Astrocyte (in vitro differentiated cells and primary cell): Measurements from ENCODE around the gene CYP8B1. TPM values are rescaled to one million over a fixed set of nuclear protein-coding genes. Genes with fewer than 3 reads are reported as not detected.

Source experiments
- DNase-seq: peaks from one replicate; pipeline ENCODE4 v3.0.0-alpha.2; 2010; ENCODE audit warnings: low read depth
- FAIRE-seq: peaks from 2 replicates; lab custom pipeline; 2011; peaks lifted over from hg19 to GRCh38; lab: Jason Lieb, UNC
- H2AFZ ChIP-seq: 2 replicates; pipeline ENCODE4 v1.6.0; 2012; ENCODE audit warnings: low read depth, low read length, inconsistent platforms
- H3K27ac ChIP-seq: 2 replicates; pipeline ENCODE4 v1.5.1; 2011; ENCODE audit warnings: low read depth, low read length, inconsistent platforms
- H3K27me3 ChIP-seq: 2 replicates; pipeline ENCODE4 v1.6.0; 2011; ENCODE audit warnings: low read length, inconsistent platforms; ENCODE audit not compliant: insufficient read depth
- H3K36me3 ChIP-seq: 2 replicates; pipeline ENCODE4 v1.5.1; 2011; ENCODE audit warnings: low read length, inconsistent platforms; ENCODE audit not compliant: insufficient read depth
- H3K4me1 ChIP-seq: 2 replicates; pipeline ENCODE4 v1.5.1; 2011; ENCODE audit warnings: low read length, inconsistent platforms; ENCODE audit not compliant: insufficient read depth
- H3K4me2 ChIP-seq: 2 replicates; pipeline ENCODE4 v1.6.0; 2012; ENCODE audit warnings: low read length, inconsistent platforms
- H3K4me3 ChIP-seq: 2 replicates; pipeline ENCODE4 v1.5.1; 2011; ENCODE audit warnings: low read depth, mild to moderate bottlenecking, low read length, inconsistent platforms; ENCODE audit not compliant: insufficient read depth
- H3K79me2 ChIP-seq: 2 replicates; pipeline ENCODE4 v1.6.0; 2012; ENCODE audit warnings: mild to moderate bottlenecking, low read length, inconsistent platforms; ENCODE audit not compliant: insufficient read depth
- H3K9ac ChIP-seq: 2 replicates; pipeline ENCODE4 v1.6.0; 2012; ENCODE audit warnings: mild to moderate bottlenecking, low read length, inconsistent platforms
- H3K9me3 ChIP-seq: 2 replicates; pipeline ENCODE4 v1.5.1; 2012; ENCODE audit warnings: low read depth, mild to moderate bottlenecking, low read length, inconsistent platforms; ENCODE audit not compliant: insufficient read depth
- H4K20me1 ChIP-seq: 2 replicates; pipeline ENCODE4 v1.6.0; 2012; ENCODE audit warnings: low read length, inconsistent platforms; ENCODE audit not compliant: insufficient read depth
- H3K27ac Mint-ChIP-seq: one replicate; pipeline ENCODE4 v1.8.0; 2021; ENCODE audit warnings: mild to moderate bottlenecking, mixed read lengths; ENCODE audit not compliant: unreplicated experiment
- H3K27me3 Mint-ChIP-seq: one replicate; pipeline ENCODE4 v1.8.0; 2021; ENCODE audit warnings: low read depth, mixed read lengths; ENCODE audit not compliant: unreplicated experiment
- H3K36me3 Mint-ChIP-seq: one replicate; pipeline ENCODE4 v1.8.0; 2021; ENCODE audit warnings: low read depth, mixed read lengths; ENCODE audit not compliant: unreplicated experiment
- H3K4me1 Mint-ChIP-seq: one replicate; pipeline ENCODE4 v1.8.0; 2021; ENCODE audit warnings: low read depth, mixed read lengths; ENCODE audit not compliant: unreplicated experiment
- H3K4me3 Mint-ChIP-seq: one replicate; pipeline ENCODE4 v1.8.0; 2021; ENCODE audit warnings: mild to moderate bottlenecking, moderate library complexity, mixed read lengths; ENCODE audit not compliant: unreplicated experiment
- H3K9me3 Mint-ChIP-seq: one replicate; pipeline ENCODE4 v1.8.0; 2021; ENCODE audit warnings: mild to moderate bottlenecking, mixed read lengths; ENCODE audit not compliant: unreplicated experiment
- CTCF ChIP-seq: IDR thresholded peaks from 2 replicates; pipeline ENCODE4 v1.5.1; 2011; ENCODE audit warnings: low read depth, mild to moderate bottlenecking, inconsistent platforms, low read length, moderate library complexity; ENCODE audit not compliant: insufficient read depth
- EZH2 ChIP-seq: IDR thresholded peaks from 2 replicates; pipeline ENCODE4 v1.6.1; 2012; ENCODE audit warnings: mild to moderate bottlenecking, low read length, inconsistent platforms; ENCODE audit not compliant: insufficient read depth
- total RNA-seq: library from RNA; stranded (reverse); gene quantifications from 2 replicates; pipeline ENCODE4 v1.2.1, GENCODE V29; 2021

CYP8B1 gene
- total RNA-seq, 1 donor from 2014 or later, result not detected

GRCh38 chr3:42851228-42851834 is 24.3 kb downstream of the CYP8B1 start:
- Histone ChIP-seq H3K27ac (no peak overlapping the region), H2AFZ (no peak overlapping the region), H4K20me1 (no peaks in the 10 kb centered on the region), H3K4me3 (no peak overlapping the region), H3K79me2 (no peaks in the 10 kb centered on the region), H3K4me1 (no peaks in the 10 kb centered on the region), H3K4me2 (no peak overlapping the region), H3K9ac (no peak overlapping the region), H3K9me3 (no peaks in the 10 kb centered on the region), H3K36me3 (no peaks in the 10 kb centered on the region), H3K27me3 (peaks cover 3% of the 10 kb centered on the region)
- Mint-ChIP-seq H3K4me3 (no peak overlapping the region), H3K4me1 (peaks cover 38% of the 10 kb centered on the region), H3K36me3 (no peaks in the 10 kb centered on the region), H3K27me3 (no peaks in the 10 kb centered on the region), H3K9me3 (no peaks in the 10 kb centered on the region), H3K27ac (peak overlapping the region; percentile 88)
- FAIRE-seq, result no peak
- no peak for TF ChIP-seq CTCF
- no peak for TF ChIP-seq EZH2
- DNase-seq, result peak; percentile 14

DNA sequence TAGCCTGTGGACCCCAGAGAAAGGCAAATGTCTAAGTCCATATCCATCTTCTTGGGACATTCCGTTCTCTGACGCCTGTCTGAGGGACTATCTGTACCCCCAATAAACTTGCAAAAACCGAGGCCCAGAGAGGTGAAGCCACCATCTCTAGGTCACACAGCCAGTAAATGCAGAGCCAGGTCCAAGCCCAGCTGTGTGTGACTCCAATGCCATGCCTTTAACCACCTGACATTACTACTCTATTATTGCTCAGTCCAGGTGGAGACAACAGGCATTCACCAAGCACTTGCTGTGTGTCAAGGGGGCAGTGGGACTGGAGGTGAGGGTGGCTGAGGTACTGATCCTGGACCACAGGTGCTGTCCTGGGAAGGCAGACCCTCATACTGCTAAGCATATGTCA is 25.4 kb downstream of the CYP8B1 start:
- DNase-seq (no peak), FAIRE-seq (no peak)
- H4K20me1 ChIP-seq, result no peaks in the 10 kb centered on the region
- no peak overlapping the region for H3K4me3 ChIP-seq
- H3K79me2 ChIP-seq, result no peaks in the 10 kb centered on the region
- no peak overlapping the region for H3K27ac ChIP-seq
- H3K27me3 ChIP-seq, result peaks cover 3% of the 10 kb centered on the region
- H3K9me3 Mint-ChIP-seq, result no peaks in the 10 kb centered on the region
- no peak overlapping the region for H2AFZ ChIP-seq
- no peaks in the 10 kb centered on the region for H3K27me3 Mint-ChIP-seq
- H3K4me2 ChIP-seq, result no peak overlapping the region
- H3K4me1 Mint-ChIP-seq, result peaks cover 43% of the 10 kb centered on the region
- H3K27ac Mint-ChIP-seq, result no peak overlapping the region
- no peak for TF ChIP-seq EZH2
- TF ChIP-seq CTCF, result no peak
- H3K9ac ChIP-seq, result no peak overlapping the region
- no peaks in the 10 kb centered on the region for H3K36me3 Mint-ChIP-seq
- no peaks in the 10 kb centered on the region for H3K36me3 ChIP-seq
- H3K4me3 Mint-ChIP-seq, result no peak overlapping the region
- no peaks in the 10 kb centered on the region for H3K4me1 ChIP-seq
- H3K9me3 ChIP-seq, result no peaks in the 10 kb centered on the region

- Mint-ChIP-seq H3K27ac (peak overlapping the region; percentile 2), H3K36me3 (no peaks in the 10 kb centered on the region)
Observed at GRCh38 chr3:42849017-42849416, 26.7 kb downstream of the CYP8B1 start.

More at GRCh38 chr3:42849017-42849416, 26.7 kb downstream of the CYP8B1 start:
- Histone ChIP-seq H4K20me1 (no peaks in the 10 kb centered on the region), H2AFZ (no peak overlapping the region), H3K27me3 (peaks cover 3% of the 10 kb centered on the region), H3K4me2 (no peak overlapping the region), H3K36me3 (no peaks in the 10 kb centered on the region), H3K27ac (no peak overlapping the region), H3K9me3 (no peaks in the 10 kb centered on the region), H3K9ac (no peak overlapping the region), H3K79me2 (no peaks in the 10 kb centered on the region), H3K4me3 (no peak overlapping the region), H3K4me1 (no peaks in the 10 kb centered on the region)
- DNase-seq, result no peak
- H3K9me3 Mint-ChIP-seq, result no peaks in the 10 kb centered on the region
- peaks cover 46% of the 10 kb centered on the region for H3K4me1 Mint-ChIP-seq
- no peak for FAIRE-seq
- no peaks in the 10 kb centered on the region for H3K27me3 Mint-ChIP-seq
- H3K4me3 Mint-ChIP-seq, result no peak overlapping the region
- TF ChIP-seq CTCF (no peak), EZH2 (no peak)
